GM06990 (cell line): ENCODE results near the gene ZNF329.

Experiments
- DNase-seq: peaks from one replicate; pipeline ENCODE4 v3.0.0-alpha.2; 2011; ENCODE audit not compliant: insufficient read length; ENCODE audit errors: extremely low read depth
- H3K27me3 ChIP-seq: replicated peaks from 2 replicates; pipeline ENCODE4 v1.6.0; 2011; ENCODE audit warnings: low read length; ENCODE audit not compliant: control insufficient read depth, insufficient read depth
- H3K36me3 ChIP-seq: 2 replicates; pipeline ENCODE4 v1.5.1; 2011; ENCODE audit warnings: low read length; ENCODE audit not compliant: control insufficient read depth, insufficient read depth
- H3K4me3 ChIP-seq: replicated peaks from 2 replicates; pipeline ENCODE4 v1.5.1; 2011; ENCODE audit warnings: low read depth, mild to moderate bottlenecking, control low read depth, low read length
- CTCF ChIP-seq: IDR thresholded peaks from 2 replicates; pipeline ENCODE4 v1.5.1; 2011; ENCODE audit warnings: low read length, control low read depth, mild to moderate bottlenecking, inconsistent platforms; ENCODE audit not compliant: insufficient read depth, poor library complexity, severe bottlenecking

The ZNF329 gene

GRCh38 chr19:58086825-58087710 is 63.5 kb downstream of the ZNF329 start:
- no peaks in the 10 kb centered on the region for H3K27me3 ChIP-seq
- H3K4me3 ChIP-seq = no peak overlapping the region
- H3K36me3 ChIP-seq = no peaks in the 10 kb centered on the region
- TF ChIP-seq CTCF = no peak
- no peak for DNase-seq

GRCh38 chr19:58085348-58085875 is 65.2 kb downstream of the ZNF329 start:
- Histone ChIP-seq H3K27me3 (no peaks in the 10 kb centered on the region), H3K36me3 (no peaks in the 10 kb centered on the region), H3K4me3 (no peak overlapping the region)
- TF ChIP-seq CTCF = no peak
- no peak for DNase-seq

- no peak for TF ChIP-seq CTCF
- Histone ChIP-seq H3K36me3 (no peaks in the 10 kb centered on the region), H3K27me3 (no peaks in the 10 kb centered on the region), H3K4me3 (no peak overlapping the region)
- no peak for DNase-seq
These were observed 65.8 kb downstream of the ZNF329 start for GRCh38 chr19:58084596-58085347.

GRCh38 chr19:58083021-58083420 is 67.6 kb downstream of the ZNF329 start:
- TF ChIP-seq CTCF = no peak
- H3K4me3 ChIP-seq = no peak overlapping the region
- H3K27me3 ChIP-seq = no peaks in the 10 kb centered on the region
- H3K36me3 ChIP-seq = no peaks in the 10 kb centered on the region
- no peak for DNase-seq

- no peak for TF ChIP-seq CTCF
- H3K4me3 ChIP-seq = no peak overlapping the region
- no peaks in the 10 kb centered on the region for H3K36me3 ChIP-seq
- H3K27me3 ChIP-seq = no peaks in the 10 kb centered on the region
- DNase-seq = no peak
These were observed 70.8 kb downstream of the ZNF329 start for GRCh38 chr19:58079792-58080191.
